HG03280 (cell line): ENCODE data around the gene SCOC.

Experiments used
- ATAC-seq: cut with Tn5 transposase; IDR thresholded peaks from one replicate; pipeline ENCODE4 v1.9.1; 2021; ENCODE audit warnings: mild to moderate bottlenecking, moderate library complexity; ENCODE audit not compliant: unreplicated experiment

Gene SCOC

DNA sequence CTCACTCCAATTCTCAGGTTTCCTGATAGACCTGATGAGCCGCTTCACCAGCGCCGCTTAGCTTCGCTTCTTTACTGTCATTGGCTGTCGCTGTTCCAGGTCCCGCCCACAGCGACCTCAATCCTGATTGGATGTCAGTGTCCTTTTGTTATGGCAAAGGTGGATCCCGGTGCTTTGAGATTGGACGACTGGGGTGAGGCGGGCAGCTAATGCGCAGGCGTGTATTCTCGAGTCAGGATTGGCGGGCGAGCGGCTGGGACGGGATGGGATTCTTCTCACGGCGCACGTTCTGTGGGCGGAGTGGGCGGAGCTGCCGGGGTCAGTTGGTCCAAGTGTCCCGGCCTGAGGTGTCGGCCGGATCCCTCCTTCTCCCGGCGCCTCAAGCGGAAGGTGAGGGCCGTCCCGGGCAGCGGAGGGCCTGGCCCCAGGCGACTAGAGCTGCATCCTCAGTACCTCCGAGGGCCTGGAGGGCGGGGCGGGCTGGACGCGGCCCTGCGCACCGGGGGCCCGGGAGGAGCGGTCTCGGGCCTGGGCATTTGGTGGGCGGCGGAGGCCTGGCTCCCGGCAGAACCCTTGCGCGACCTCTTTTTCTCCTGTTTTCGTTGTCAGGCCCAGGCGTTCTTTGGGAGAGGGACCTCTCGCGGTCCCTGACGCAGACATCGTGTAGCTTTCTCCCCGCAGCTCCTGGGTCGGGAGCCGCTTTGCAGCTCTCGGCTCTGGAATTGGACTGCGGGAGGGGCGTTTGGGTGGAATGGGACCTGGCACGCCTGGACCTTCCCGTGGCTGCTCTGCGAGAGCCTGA is at the start of gene SCOC:
SCOC (plus strand) TSS at position 319 of the 802 bp plus-strand sequence. CDS start 5,525 bp downstream, outside the sequence.
- peak; percentile 95 for ATAC-seq

DNA sequence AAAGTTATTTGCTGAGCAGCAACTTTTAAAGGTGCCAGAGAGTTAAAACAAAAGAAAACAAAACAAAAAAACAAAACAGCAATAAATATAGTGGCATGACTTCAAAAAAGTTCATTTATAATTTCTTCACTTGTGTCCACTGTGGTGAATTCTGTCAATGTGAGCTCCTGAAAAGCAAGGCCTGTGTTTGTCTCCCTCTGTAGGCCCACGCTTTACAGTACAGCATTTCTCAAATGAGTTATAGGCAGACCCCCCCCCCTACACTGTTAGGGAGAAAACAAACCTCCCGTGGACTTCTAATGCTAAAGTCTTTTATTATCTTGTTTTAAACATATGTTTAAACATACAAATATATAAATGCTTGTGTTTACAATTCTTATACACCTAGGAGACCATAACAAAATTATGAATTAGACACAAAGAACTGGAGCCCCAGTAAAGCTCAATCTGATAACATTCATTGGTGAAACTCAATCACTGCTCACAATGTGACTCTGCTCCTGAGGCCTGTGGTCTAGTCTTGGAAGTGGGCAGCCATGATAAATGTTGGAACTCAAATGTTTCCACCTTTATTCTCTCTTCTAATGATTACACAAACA is 47.0 kb upstream of the SCOC start:
- no peak for ATAC-seq

DNA sequence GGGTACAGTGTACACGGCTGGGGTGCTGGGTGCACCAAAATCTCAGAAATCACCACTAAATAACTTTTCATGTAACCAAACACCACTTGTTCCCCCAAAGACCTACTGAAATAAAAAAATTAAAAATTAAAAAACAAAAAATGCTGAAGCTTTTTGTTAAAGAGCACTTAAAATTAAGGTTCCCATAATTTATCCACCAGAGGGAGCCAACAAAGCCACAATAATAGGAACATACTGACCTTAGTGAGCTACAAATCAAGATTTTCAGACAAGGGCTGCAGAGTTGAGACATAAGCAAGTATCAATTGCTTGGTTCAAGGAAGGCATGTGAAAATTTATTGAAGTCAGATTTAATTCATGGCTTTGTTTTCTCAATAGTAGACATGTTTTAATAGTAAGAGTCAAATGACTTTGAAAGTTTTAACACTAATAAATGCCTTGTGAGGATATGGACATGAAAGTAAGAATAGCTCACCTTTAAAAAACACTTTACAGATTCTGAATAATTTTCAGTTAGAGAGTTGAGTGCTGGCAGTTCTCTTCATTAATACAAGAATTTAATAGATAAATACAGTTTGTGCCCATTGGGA is 43.0 kb upstream of the SCOC start:
- ATAC-seq: no peak

DNA sequence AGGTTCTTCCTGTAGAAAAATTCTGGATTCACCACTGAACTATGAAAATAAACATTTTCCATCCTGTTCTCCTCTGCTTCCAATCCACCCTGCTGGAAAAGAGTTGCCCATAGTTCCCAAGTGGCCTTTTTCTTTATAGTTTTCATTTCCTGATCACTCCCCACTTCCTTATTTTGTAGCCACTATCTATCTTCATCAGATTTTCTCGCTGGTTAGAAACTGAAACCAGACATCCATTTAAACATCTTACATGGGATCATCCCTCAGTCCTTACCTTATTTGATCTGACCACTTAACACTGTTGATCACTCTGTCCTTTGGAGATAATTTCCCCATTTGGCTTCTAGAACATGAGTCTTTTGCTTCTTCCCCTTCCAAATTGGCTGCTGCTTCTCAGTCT is 42.2 kb upstream of the SCOC start:
- ATAC-seq: no peak

DNA sequence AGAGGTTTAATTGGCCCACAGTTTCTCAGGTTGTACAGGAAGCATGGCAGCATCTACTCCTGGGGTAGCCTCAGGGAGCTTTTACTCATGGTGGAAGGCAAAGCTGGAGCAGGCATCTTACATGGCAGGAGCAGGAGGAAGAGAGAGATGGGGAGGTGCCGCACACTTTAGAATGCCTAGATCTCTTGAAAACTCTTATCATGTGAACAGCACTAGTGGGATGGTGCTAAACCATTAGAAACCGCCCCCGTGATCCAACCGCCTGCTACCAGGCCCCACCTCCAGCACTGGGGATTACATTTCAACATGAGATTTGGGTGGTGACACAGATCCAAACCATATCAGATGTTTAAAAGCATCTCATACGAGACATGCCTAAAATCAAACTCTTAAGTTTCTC is 41.6 kb upstream of the SCOC start:
- ATAC-seq: no peak

DNA sequence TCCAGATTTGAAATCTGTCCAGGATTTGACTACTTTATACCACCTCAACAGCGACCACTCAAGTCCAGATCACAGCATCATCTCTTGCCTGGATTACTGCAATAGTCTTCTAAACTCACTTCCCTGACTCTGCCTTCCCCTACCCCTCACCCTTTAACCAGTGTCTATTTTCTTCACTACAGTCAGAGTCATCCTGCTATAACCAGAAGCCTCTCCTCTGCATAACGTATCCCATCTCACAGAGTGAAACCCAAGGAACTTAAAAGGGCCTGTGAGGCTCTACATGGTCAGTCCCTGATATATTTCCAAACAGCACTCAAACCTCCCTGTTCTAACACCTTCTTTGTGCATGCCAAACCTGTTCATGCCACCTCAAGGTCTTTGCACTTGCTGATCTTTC is 40.7 kb upstream of the SCOC start:
- no peak for ATAC-seq

DNA sequence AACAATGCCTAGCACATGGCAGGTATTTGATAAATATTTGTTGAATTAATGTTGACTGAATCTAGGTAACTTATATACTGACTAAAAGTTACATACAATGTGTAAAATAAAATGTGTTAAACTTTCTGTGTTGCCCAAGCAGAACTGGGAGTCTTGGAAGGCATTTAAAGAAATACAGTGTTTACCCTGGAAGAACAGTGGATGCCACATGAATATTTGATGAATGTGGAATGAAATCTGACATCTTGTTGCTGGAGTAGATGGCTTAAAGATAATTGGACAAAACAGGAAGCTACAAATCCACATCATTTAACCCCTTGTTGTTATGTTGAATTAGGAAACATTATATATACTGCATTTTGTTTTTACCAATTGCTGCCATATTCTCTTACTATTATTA is 39.9 kb upstream of the SCOC start:
- no peak for ATAC-seq

DNA sequence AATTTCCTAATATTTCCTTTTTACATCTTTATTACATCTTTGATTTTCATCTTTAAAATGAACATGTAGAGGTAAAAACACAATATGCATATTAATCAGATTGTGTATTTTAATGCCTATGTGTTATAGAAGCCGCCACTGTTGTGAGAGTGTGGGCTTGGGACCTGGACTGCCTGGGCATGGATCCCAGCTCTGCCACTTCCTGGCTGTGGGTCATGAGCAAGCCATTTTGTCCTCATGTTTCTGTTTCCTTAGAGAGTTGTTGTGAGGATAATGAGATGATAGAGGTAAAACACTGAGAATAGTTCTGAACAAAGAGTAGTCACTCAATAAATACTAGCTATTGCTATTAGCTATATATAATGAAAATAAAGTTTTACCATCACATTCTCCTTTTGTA is 38.4 kb upstream of the SCOC start:
- ATAC-seq: no peak

DNA sequence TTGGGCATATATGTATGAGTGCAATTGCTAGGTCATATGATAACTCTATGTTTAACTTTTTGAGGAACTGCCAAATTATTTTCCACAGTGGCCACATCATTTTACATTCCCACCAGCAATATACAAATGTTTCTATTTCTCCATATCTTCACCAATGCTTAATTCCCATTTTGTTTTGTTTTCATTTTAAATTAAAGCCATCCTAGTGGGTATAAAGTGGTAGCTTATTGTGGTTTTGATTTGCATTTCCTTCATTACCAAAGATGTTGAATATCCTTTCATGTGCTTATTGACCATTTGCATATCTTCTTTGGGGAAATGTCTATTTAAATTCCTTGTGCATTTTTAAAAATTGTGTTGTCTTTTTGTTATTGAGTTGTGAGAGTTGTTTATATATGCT is 36.7 kb upstream of the SCOC start:
- no peak for ATAC-seq

DNA sequence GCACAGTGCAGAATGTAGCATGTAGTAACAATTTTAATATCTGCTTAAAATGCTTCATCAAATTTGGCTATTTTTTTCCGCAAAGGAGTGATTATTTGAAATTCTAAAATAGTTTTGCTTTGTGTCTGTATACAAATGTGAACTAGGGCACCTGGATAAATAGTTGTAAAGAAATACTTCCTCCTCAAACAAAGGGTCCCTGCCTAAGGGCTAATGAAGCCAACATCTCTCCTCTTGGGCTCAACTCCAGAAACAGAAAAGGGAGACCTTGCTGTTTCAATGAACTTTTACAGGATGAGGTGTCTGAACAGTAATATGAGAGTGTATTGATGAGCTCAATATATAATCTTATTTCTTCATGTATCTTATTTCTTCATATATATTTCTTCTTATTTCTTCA is 30.8 kb upstream of the SCOC start:
- no peak for ATAC-seq

DNA sequence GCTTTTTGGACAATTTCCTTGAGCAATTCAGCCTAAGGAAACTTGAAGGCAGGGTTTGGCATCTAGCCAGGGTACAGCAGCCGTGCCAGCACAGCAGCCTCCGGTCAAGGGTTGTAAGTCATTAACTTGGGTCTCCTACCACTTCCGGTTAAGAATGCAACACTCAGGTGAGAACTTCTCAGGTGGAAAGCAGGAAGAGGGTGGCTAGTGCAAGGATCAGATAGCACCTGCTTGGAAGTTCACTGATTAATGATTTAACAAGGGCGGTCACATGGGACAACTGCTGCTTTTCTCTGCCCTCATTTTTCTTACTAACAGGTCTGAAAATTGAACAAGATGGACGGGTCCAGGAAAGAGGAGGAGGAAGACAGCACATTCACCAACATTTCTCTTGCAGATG is 30.1 kb upstream of the SCOC start:
- ATAC-seq: no peak

DNA sequence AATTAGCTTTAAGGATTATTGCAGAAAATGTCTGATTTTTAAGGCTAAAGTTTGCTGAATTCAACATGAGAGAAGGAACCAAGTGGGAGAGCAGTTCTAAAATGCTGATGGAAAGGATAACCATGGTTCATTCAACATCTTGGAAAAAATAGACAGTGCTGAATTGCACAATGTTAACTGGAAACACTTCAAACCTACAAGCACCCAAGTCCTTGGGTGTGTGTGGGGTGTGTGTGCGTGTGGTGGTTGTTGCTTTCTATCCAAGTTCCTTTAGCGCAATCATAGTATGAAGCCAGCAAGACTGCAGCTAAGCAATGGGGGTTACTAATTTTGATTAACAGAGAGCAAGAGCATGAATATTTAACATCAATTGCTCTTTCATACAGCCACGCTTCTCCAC is 29.3 kb upstream of the SCOC start:
- no peak for ATAC-seq

DNA sequence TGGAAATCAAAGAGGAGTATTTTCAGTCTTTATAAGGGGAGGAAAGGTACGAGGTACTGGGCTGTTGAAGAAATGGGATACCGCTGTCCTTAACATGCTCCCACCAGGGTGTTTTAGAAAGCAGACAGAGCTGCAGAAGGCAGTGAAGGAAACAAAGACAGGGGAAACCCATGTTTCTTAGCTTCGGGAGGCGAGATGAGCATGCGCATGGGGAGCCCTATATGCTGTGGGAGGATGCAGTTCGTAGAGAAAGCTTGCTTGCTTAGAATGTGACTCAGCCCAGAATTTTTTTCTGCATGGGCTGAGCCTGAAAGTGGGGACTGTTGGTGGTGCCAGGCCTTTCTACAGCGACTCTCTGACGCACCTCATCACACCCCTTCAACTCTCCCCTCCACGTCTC is 28.8 kb upstream of the SCOC start:
- no peak for ATAC-seq

DNA sequence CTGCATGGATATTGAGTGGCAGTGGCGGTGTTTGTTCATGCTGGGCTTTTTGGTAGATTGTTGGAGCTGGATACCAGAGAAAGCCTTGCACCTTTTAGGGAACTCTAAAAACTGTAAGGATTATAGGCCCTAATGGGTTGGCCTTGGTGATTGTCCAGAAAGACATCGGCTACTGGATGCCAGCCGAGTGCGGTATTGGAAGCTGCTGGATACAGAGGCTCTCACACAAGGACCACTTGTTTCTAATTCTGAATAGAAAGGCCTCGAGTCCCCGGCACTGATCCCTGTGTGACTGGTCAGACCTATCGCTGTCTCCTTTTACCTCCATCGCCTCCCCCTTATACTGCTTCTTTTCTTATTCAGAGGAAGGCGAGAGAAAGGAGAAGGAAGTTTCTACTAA is 27.3 kb upstream of the SCOC start:
- no peak for ATAC-seq

DNA sequence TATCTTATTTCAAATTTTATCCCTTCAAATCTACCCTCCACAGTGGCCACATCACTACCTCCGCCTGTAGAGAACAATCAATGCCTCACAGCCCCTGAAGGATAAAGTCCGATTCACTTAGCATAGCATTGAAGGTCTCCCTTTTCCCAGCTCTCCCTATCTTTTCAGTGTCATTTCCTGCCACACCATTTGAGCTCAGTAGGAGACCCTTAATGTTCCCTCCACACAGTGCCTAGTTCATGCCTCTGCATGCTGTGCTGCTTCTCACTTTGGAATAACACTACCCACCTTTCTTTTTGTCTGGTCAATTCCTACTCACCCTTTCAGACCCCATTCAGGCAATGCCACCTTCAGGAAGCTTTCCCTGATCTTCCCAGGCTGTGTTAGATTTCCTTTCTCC is 23.6 kb upstream of the SCOC start:
- ATAC-seq: no peak

DNA sequence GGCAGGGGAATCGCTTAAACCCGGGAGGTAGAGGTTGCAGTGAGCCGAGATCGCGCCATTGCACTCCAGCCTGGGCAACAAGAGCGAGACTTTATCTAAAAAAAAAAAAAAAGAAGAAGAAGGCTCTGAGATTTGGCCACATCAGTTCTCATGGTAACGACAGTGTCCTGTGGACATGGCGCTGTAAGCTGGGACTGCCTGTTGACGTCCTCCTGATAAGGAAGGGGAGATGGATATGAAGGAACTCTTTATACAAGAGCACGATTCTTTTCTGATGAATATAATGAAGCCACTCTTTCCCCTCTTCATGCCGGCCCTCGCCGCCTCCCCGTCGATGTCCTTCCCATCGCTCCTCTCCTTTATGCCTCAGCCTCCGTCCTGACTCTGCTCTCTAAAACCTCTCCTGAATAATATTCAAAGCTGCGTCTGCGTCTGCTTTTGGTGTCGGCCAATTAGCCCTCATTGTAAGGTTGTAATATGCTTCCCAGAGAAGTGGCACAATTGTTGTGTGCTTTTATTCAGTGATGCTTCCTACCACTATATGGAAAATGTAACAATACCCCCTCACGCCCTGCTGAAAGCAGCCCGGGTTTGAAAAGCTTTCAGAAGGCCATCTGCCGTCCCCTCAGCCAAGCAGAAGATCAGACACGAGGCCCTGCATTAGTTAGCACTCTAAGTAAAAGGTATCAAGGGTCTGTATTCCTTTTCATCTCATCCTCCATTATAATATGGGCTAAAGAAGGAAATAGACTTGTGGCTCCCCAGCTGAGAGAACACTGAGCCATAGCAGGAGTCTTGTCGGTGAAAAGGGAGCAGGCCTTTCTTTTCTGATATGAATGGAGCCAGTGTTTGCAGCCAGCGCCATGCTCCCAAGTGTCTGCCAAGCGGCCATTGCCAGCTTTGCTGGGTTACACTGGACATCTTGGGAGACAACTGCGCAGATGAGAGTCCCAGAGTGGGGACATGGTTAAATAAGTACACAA is 22.1 kb upstream of the SCOC start:
- no peak for ATAC-seq

DNA sequence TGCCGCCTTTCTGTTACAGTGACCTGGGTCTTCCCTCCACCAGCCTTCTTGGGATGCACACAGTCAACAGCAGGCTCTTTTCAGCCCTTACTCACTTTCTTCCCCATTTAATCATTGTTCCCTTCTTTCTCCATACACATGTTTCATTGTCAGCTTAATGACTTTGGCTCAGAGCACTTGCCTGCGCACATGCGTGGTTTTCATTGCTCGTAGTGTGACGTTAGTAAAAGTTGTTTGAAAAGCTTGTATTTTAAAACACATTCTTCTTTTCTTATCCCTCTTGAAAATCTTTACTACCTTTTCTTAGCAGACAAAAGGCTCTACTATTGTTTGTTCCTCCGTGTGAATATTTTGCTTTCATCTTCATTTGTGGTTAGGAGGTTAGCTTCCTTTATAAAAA is 19.7 kb upstream of the SCOC start:
- ATAC-seq: no peak

DNA sequence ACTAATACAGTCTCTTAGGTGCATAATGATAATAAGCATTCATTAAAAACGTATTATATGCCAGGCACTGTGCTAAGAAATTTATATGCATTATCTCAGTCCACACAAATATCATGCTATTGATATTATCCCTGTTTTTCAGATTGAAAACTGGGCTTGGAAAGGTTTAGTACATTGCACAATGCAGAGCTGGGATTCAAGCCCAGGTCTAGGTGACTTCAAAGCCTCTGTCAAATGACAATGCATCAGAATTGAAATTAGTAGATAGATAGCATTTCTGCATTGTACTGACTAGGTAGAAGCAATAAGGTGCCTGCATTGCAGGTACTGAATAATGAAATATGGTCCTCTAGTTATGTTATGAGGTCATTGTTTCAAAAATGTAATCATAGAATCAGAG is 18.2 kb upstream of the SCOC start:
- no peak for ATAC-seq

DNA sequence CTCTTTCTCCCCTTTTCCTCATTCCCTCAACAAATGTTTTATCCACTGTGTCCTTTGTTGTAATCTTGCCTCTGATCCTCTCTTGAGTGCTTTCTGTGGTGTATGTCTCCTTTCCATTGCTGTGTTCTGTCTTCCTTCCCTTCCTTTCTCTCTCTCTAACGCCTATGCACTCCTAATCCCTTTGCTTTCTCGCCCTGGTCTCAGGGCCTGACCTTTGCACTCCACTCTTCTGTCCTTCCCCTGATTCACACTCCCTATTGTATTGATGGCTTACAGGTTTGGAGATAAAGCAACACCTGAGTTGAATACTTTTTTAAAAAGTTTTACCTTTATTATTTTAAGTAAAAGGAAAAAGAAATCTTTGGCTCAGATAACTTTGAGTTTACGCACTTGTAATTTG is 15.6 kb upstream of the SCOC start:
- ATAC-seq: no peak

DNA sequence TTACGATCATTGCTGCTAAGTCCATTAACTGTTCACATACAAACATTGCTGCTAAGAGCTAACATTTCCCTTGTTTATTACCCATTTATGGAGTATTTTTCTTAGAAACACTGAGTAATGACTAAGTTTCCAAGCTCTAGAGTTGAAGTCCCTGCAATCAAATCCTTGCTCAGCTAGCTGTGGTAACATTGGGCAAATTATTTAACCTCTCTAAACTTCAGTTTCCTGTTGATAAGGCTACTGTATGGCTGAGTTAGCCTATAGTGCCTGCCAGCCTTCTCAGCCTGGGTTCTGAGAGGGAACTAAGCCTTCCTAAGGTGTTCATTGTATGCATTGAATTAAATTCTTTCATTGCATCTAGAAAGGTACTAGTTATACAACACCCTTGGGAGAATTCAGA is 15.2 kb upstream of the SCOC start:
- ATAC-seq: no peak
